Mesenteric fat pad (tissue), 1 donor: Measurements from ENCODE around the gene ZFP1. TPM values are rescaled to one million over a fixed set of nuclear protein-coding genes. Genes with fewer than 3 reads are reported as not detected.

Experiments used
- DNase-seq: peaks from one replicate; pipeline ENCODE4 v3.0.0-alpha.2; 2020; ENCODE audit warnings: low spot score
- total RNA-seq: library from RNA; stranded (reverse); fragmentation: NEBNext Ultra II Directional; extraction: Animal tissue kit (Norgen Biotek cat#: 25700); gene quantifications from one replicate; pipeline ENCODE4 v1.2.1, GENCODE V29; 2021
- donor health status: DM: yes; HTN: yes; CAD: no.

ZFP1 gene
- total RNA-seq, 1 donor from 2014 or later = 6.2 TPM

- no peak for DNase-seq
Observed at GRCh38 chr16:75147968-75148310, 385 bp upstream of the ZFP1 start.

- DNase-seq = no peak
Observed at GRCh38 chr16:75151798-75152197, 3.5 kb downstream of the ZFP1 start.

GRCh38 chr16:75152635-75153034 lies 4.3 kb downstream of the ZFP1 start:
- DNase-seq = no peak

- no peak for DNase-seq
Observed at GRCh38 chr16:75160386-75160785, 12.1 kb downstream of the ZFP1 start.

- no peak for DNase-seq
Observed at GRCh38 chr16:75169899-75170405, 21.6 kb downstream of the ZFP1 start.

GRCh38 chr16:75172578-75172977 lies 24.3 kb downstream of the ZFP1 start:
- DNase-seq = no peak

- DNase-seq = no peak
Observed at GRCh38 chr16:75175074-75175473, 26.8 kb downstream of the ZFP1 start.

- DNase-seq = no peak
Observed at GRCh38 chr16:75176926-75177325, 28.6 kb downstream of the ZFP1 start.

GRCh38 chr16:75179208-75179607 lies 30.9 kb downstream of the ZFP1 start:
- DNase-seq = no peak

GRCh38 chr16:75181630-75182029 lies 33.3 kb downstream of the ZFP1 start:
- no peak for DNase-seq

- peak; percentile 69 for DNase-seq
Observed at GRCh38 chr16:75188832-75189477, 40.6 kb downstream of the ZFP1 start.

GRCh38 chr16:75189638-75190245 lies 41.4 kb downstream of the ZFP1 start:
- peak; percentile 78 for DNase-seq

GRCh38 chr16:75192606-75193264 lies 44.4 kb downstream of the ZFP1 start:
- peak; percentile 35 for DNase-seq

- no peak for DNase-seq
Observed at GRCh38 chr16:75193265-75193650, 44.9 kb downstream of the ZFP1 start.

GRCh38 chr16:75193730-75194444 lies 45.6 kb downstream of the ZFP1 start:
- DNase-seq = peak; percentile 65

GRCh38 chr16:75195811-75196790 lies 47.8 kb downstream of the ZFP1 start:
- peak; percentile 60 for DNase-seq

GRCh38 chr16:75196836-75197235 lies 48.5 kb downstream of the ZFP1 start:
- DNase-seq = peak; percentile 73

GRCh38 chr16:75197522-75198134 lies 49.3 kb downstream of the ZFP1 start:
- DNase-seq = peak; percentile 64

- peak; percentile 37 for DNase-seq
Observed at GRCh38 chr16:75198135-75198600, 49.8 kb downstream of the ZFP1 start.

GRCh38 chr16:75202069-75202590 lies 53.8 kb downstream of the ZFP1 start:
- peak; percentile 81 for DNase-seq
